ENCODE measurements around the gene ASB13. TPM values are rescaled to one million over a fixed set of nuclear protein-coding genes. Genes with fewer than 3 reads are reported as not detected.

ASB13 gene
- 10 to 100 TPM; 11.9 to 40.9 (median 13.5) TPM for polyA plus RNA-seq

GRCh38 chr10:5666008-5666840, at the start of gene ASB13:
ASB13 (minus strand) TSS chr10:5666595; CDS start chr10:5666551, 44 bp downstream.
- WGBS, 3 donors = 0 to 1% (median 0%) methylated on average over 83 to 112 of the region's 112 CpGs
- H3K27ac ChIP-seq (ENCODE audit: low read depth, low read length) = peak within 1 kb of the TSS; percentile 61

GRCh38 chr10:5711642-5712041, 45.2 kb upstream of the ASB13 start:
- H3K27ac ChIP-seq (ENCODE audit: low read depth, low read length) = no peak overlapping the region
- 61 to 73% (median 66%) methylated on average over 4 of the region's 4 CpGs for WGBS, 3 donors

GRCh38 chr10:5710859-5711258, 44.5 kb upstream of the ASB13 start:
- H3K27ac ChIP-seq (ENCODE audit: low read depth, low read length) = no peak overlapping the region
- 13 to 69% (median 14%) methylated on average over 1 of the region's 1 CpG for WGBS, 3 donors

GRCh38 chr10:5709865-5710264, 43.5 kb upstream of the ASB13 start:
- 69 to 78% (median 76%) methylated on average over 2 of the region's 2 CpGs for WGBS, 3 donors
- H3K27ac ChIP-seq (ENCODE audit: low read depth, low read length) = no peak overlapping the region

- H3K27ac ChIP-seq (ENCODE audit: low read depth, low read length) = no peak overlapping the region
Observed at GRCh38 chr10:5708356-5708755, 42.0 kb upstream of the ASB13 start.

- WGBS, 3 donors = 96 to 100% (median 97%) methylated on average over 1 of the region's 1 CpG
- H3K27ac ChIP-seq (ENCODE audit: low read depth, low read length) = no peak overlapping the region
Observed at GRCh38 chr10:5698062-5698461, 31.7 kb upstream of the ASB13 start.

- H3K27ac ChIP-seq (ENCODE audit: low read depth, low read length) = no peak overlapping the region
- 84 to 96% (median 89%) methylated on average over 2 of the region's 2 CpGs for WGBS, 3 donors
Observed at GRCh38 chr10:5697342-5697741, 30.9 kb upstream of the ASB13 start.

GRCh38 chr10:5694573-5694972, 28.2 kb upstream of the ASB13 start:
- H3K27ac ChIP-seq (ENCODE audit: low read depth, low read length) = no peak overlapping the region
- 38 to 79% (median 41%) methylated on average over 1 of the region's 1 CpG for WGBS, 3 donors

- no peak overlapping the region for H3K27ac ChIP-seq (ENCODE audit: low read depth, low read length)
- whole genome bisulfite sequencing, 3 donors = 8 to 16% (median 10%) methylated on average over 47 to 49 of the region's 49 CpGs
Observed at GRCh38 chr10:5692461-5693358, 26.3 kb upstream of the ASB13 start.

- 90 to 91% (median 90%) methylated on average over 8 of the region's 8 CpGs for WGBS, 3 donors
- no peak overlapping the region for H3K27ac ChIP-seq (ENCODE audit: low read depth, low read length)
Observed at GRCh38 chr10:5691786-5692185, 25.4 kb upstream of the ASB13 start.

GRCh38 chr10:5688587-5688986, 22.2 kb upstream of the ASB13 start:
- 94 to 99% (median 95%) methylated on average over 3 of the region's 3 CpGs for WGBS, 3 donors
- H3K27ac ChIP-seq (ENCODE audit: low read depth, low read length) = no peak overlapping the region

- 2 to 7% (median 4%) methylated on average over 10 of the region's 10 CpGs for WGBS, 3 donors
- H3K27ac ChIP-seq (ENCODE audit: low read depth, low read length) = no peak overlapping the region
Observed at GRCh38 chr10:5685764-5686240, 19.4 kb upstream of the ASB13 start.

GRCh38 chr10:5684971-5685763, 18.8 kb upstream of the ASB13 start:
- 0% methylated on average over 61 to 77 of the region's 77 CpGs for WGBS, 3 donors
- peak overlapping the region; percentile 73 for H3K27ac ChIP-seq (ENCODE audit: low read depth, low read length)

GRCh38 chr10:5684318-5684970, 18.0 kb upstream of the ASB13 start, which contains the start of gene TASOR2:
TASOR2 (plus strand) TSS chr10:5684838; CDS start chr10:5720643, 35,805 bp downstream.
- WGBS, 3 donors = 0 to 2% (median 1%) methylated on average over 45 to 54 of the region's 54 CpGs
- peak within 1 kb of the TSS; percentile 73 for H3K27ac ChIP-seq (ENCODE audit: low read depth, low read length)

GRCh38 chr10:5683065-5683464, 16.7 kb upstream of the ASB13 start:
- no peak overlapping the region for H3K27ac ChIP-seq (ENCODE audit: low read depth, low read length)
- WGBS, 3 donors = 79 to 85% (median 83%) methylated on average over 3 of the region's 3 CpGs

GRCh38 chr10:5681930-5682329, 15.5 kb upstream of the ASB13 start:
- WGBS, 3 donors = 70 to 88% (median 83%) methylated on average over 5 of the region's 5 CpGs
- no peak overlapping the region for H3K27ac ChIP-seq (ENCODE audit: low read depth, low read length)

- H3K27ac ChIP-seq (ENCODE audit: low read depth, low read length) = no peak overlapping the region
- WGBS, 3 donors = 62 to 85% (median 70%) methylated on average over 2 of the region's 2 CpGs
Observed at GRCh38 chr10:5679606-5680005, 13.2 kb upstream of the ASB13 start.

GRCh38 chr10:5679037-5679435, 12.6 kb upstream of the ASB13 start:
- H3K27ac ChIP-seq (ENCODE audit: low read depth, low read length) = no peak overlapping the region
- 78 to 81% (median 78%) methylated on average over 3 of the region's 3 CpGs for WGBS, 3 donors
